Measurements from ENCODE around the gene TFCP2L1.
"Not testable (repeated sequence)": the region's sequence is repeated elsewhere in the genome, so short reads cannot be mapped to it uniquely, and the experiment has no call there.

TFCP2L1 gene

DNA sequence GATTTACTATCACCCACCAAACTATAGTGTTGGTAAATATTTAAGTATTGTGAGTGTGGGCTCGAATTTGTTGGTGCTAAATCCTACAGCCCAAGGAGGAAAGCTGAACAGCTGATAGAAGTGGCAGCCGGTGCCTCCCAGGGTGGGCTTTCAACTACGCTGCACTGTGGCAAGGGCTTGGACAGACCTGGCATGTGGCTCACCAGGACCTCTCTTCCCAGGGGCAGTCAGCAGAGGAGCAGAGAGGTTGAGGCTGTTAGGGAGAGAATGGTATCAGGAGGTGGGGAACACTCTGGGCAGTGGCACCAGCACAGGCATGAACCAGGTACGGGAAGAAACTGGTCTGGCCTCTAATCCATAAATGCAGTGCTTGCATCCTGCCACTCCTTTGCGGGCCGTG, 44.6 kb downstream of the TFCP2L1 start:
- no peak for DNase-seq

GRCh38 chr2:121239969-121240368, 45.0 kb downstream of the TFCP2L1 start:
- no peak for DNase-seq

DNA sequence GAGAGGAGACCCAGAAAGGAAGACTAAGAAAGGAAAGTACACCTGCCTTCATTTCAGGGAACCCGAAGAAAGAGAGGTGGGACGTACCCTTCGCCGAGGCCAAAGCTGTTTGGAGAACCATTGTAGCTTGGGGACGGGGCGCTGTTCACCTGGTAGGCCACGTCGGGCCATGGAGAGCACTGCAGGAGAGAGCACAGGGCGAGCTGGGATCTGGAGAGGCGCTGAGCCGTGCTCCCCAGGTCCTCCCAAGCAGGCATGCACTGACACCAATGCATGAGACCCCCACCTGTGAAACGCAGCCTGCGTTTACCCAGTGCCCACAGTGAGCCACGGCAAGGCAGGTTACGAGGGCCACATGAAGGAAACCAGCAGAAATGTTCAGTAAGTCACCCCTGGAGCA, 45.5 kb downstream of the TFCP2L1 start:
- DNase-seq, result no peak

GRCh38 chr2:121238828-121239227, 46.2 kb downstream of the TFCP2L1 start:
- DNase-seq, result no peak

DNA sequence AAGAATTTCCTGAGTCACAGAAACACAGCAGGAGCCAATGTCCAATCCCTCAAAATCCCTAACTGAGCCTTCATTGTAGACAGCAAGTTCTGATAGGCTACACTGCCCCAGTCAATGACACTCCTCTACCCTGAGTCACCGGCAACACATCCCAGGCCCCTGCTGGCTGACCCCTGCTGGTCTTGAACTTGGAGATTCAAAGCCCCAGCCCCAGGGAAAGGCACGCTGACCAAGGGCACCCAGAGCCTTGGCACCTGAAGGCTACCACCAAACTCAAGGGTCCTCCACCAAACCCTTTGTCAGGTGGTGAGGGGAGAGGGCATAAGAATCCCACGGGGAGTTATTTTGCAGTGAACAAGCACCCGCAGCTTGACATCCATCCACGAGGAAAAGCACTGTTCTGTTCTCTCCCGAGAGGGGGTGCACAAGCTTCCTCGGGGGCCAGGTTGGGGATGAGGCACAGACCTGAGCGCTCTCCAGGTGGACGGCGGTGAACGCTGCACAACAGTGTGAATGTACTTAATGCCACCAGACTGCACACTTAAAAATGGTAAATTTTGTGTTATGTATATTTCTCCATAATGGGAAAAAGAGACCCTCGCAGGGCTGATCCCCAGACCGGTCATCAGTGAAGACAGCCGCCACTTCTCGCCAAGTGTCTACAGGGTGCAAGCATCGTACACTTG, 46.9 kb downstream of the TFCP2L1 start:
- no peak for DNase-seq

- DNase-seq, result no peak
Measured at GRCh38 chr2:121237336-121237979, 47.5 kb downstream of the TFCP2L1 start.

DNA sequence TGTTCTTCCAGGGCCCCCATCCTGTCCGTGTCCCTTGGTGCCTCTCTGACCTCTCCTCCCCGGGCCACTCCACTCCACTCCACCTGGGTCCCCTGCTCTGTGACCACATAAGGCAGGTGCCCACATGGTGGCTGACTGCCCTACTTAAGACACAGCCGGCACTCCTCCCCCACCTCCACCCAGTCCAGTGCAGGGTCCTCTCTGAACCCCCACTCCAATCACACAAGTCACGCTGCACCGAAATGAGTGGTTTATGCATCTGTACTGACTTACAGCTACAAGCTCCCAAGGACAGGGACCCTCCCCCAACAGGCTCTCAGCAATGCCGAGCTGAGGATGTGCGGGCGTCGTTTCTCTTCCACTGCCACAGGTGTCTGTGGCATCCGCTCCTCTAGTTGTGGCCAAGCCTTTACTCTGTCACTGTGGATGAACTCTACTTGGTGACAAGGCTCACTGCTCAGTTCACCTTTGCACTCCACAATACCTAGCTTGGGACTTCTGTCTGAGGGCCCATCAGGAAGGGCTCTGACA, 48.3 kb downstream of the TFCP2L1 start:
- no peak for DNase-seq

DNA sequence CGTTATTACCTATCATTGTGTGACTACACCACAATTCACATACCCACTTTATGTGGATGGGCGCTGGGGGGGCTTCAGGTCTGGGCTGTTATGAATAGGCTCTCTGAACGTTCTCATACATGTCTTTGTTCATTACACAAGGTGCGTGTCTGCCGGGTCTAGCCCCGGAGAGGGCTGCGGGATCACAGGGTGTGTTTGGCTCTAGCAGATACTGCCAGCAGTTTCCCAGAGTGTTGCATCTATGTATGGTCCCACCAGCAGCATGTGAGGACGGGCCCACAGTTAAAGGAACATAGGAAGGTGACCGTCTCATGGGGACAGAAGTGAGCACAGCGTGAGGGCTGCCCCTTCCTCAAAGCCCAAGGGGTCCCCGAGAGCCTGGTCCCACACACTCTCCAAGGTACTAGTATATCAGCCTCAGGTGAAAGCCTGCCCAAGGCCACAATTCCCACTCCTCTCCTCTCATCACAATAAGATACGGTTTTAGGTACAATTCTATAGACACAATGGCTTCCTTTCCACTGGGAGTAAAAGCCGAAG, 48.8 kb downstream of the TFCP2L1 start:
- no peak for DNase-seq

GRCh38 chr2:121235542-121235941, 49.5 kb downstream of the TFCP2L1 start:
- no peak for DNase-seq

- no peak for DNase-seq
Measured at GRCh38 chr2:121234791-121235190, 50.2 kb downstream of the TFCP2L1 start.

- no peak for DNase-seq
Measured at GRCh38 chr2:121234144-121234543, 50.9 kb downstream of the TFCP2L1 start.

DNA sequence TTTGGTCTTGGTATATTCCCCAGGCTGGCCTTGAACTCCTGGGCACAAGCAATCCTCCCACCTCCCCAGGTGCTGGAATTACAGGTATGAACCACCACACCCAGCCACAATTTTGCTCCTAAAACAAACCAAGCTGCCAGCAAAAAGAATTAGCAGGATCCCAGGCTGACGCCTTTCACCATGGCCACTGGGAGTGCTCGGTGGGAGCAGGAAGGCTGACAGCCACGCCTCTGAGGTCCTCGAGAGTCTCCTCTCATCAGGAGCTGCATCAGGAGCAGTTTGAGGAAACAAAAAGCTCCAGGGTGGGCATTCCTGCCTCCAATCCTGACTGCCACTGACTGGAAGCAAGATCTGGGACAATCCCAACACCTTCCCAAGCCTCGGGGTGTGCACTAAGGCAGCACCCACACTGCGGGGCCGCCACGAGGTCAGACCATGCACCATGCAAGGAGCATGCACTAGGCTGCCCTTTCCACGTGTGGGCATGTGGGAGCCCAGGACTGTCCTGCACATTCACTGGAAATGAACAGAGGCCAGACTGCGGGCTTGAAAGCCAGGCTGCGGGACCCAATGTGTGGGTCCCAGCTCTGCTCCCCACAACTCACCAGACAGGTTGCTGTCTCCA, 51.4 kb downstream of the TFCP2L1 start:
- no peak for DNase-seq

DNA sequence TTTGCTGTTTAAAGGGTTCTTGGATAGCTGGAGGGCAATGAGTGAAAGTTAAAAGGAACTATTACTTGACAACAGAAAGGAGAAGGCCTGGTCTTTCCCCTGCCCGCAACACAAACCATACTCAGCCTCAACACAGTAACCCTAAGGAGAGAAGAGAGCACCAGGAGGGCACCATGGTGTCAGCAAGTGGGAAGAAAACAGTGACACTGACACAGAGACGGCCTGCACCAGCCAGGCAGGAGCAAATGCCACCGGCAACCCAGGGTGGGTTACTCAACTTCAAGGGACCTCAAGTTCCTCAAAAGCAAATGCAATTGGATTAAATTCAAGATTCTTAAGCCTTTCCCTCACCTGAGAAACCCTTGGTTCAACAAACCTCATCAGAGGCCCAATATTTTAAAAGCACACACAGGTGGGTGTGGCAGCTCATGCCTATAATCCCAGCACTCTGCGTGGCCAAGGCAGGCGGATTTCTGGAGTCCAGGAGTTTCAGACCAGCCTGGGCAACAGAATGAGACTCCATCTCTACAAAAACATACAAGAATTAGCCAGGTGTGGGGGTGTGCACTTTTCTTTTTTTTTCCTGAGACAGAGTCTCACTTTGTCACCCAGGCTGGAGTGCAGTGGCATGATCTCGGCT, 52.3 kb downstream of the TFCP2L1 start:
- no peak for DNase-seq

- no peak for DNase-seq
Measured at GRCh38 chr2:121231385-121232000, 53.5 kb downstream of the TFCP2L1 start.

DNA sequence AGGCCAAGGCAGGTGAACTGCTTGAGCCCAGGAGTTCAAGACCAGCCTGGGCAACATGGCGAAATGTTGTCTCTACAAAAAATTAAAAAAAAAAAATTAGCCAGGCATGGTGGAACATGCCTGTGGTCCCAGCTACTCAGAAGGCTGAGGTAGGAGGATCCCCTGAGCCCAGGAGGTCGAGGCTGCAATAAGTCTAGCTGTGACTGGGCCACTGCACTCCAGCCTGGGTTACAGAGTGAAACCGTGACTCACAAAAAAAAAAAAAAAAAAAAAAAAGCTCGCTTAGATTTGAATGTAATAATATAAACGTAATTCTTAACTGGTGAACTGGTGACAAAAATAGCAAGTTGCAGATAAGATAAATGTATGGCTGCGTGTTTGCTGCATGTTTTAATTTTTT, 56.5 kb downstream of the TFCP2L1 start:
- no peak for DNase-seq

GRCh38 chr2:121227381-121228144, 57.4 kb downstream of the TFCP2L1 start:
- DNase-seq, result peak; percentile 79 to 91

DNA sequence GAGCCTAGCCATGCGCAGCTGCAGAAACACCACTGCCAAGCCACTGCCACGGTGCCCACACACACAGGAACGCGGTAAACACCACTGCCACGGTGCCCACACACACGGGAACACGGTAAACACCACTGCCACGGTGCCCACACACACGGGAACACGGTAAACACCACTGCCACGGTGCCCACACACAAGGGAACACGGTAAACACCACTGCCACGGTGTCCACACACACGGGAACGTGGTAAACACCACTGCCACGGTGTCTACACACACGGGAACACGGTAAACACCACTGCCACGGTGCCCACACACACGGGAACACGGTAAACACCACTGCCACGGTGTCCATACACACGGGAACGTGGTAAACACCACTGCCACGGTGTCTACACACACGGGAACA, 59.3 kb downstream of the TFCP2L1 start:
- DNase-seq, result not testable (repeated sequence)

DNA sequence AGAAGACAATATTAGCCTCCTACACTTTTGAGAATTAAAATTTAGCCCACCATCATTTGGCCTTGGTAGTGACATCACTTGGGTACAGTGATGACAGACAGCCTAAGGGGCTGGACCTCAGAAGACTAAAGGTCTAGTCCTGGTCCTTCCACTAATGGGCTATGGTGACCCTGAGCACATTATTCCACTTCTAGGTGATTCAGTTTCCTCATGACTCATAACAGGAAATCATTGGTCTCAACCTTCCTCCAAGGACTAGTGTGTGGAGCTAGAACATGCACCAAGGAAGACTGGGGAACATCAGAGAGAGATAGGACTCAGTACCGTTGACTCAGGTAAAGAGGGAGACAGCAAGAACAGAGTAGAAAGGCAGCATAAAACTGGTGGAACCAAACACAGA, 64.0 kb downstream of the TFCP2L1 start:
- DNase-seq, result no peak

DNA sequence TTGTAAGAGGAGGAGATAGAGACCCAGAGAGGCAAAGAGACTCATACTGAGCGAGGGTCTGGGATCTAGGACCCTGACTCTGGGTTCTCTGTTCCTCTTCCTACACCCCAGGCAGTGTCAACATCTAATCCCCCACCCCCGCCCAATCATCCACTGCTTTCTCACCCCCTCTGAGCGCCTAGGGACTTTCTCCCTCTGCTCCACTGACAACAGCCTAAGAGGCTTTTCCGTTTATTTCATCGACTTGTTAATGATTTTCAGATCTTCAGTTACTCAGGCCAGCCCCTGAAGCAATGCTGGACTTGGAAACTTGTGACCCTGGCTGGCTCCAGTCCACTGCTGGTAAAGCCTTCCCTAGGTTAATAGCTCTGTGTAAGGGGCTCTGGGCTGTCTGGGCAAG, 65.1 kb downstream of the TFCP2L1 start:
- DNase-seq, result no peak

DNA sequence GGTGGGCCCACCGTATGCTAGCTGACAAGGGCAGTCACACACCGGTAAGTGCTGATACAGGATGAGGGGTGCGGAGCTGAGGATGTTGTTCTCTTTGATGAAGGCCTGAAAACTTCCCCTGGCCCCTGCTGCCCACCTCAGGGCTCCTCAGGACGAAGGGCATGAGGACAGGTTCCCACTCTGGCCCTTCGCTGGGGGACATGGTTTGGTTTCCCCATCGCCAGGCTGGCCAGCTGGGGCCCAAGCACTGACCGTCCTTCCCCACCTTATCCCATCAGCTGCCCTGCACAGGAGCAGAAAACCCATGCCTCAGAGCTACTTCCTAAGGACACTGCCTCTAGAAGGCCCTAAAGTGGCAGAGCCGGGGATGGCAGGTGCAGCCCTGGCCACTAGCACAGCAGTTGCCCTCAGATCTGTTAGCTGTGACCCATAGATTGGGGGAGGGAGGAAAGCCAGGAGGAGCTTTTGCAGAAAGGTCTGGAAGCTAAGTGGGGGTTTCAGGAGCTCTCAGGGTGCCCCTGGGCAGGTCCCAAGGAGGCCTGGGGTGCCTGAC, 66.5 kb downstream of the TFCP2L1 start:
- no peak for DNase-seq

- DNase-seq, result no peak
Measured at GRCh38 chr2:121217627-121218026, 67.4 kb downstream of the TFCP2L1 start.

- DNase-seq, result no peak
Measured at GRCh38 chr2:121214296-121214695, 70.7 kb downstream of the TFCP2L1 start.
